Activated B cell treated with CpG ODN at 0.5 μM for 24 hours (primary cell): ENCODE measurements around the gene ZAP70. TPM values are rescaled to one million over a fixed set of nuclear protein-coding genes. Genes with fewer than 3 reads are reported as not detected.

Experiments
- ATAC-seq: fragments of 200-7000 bp; cut with Tn5 transposase; one replicate; pipeline ENCODE4 v1.10.0; 2021; ENCODE audit warnings: low read depth, mild to moderate bottlenecking, moderate library complexity
- CTCF ChIA-PET: fragments of 350-600 bp; sonication (Branson Sonifier 250); formaldehyde crosslinking; loops from one replicate; lab custom pipeline; 2021; ENCODE audit warnings: antibody characterized with exemption; lab: Charles Lee
- POLR2A ChIA-PET: fragments of 350-600 bp; sonication (Branson Sonifier 250); formaldehyde crosslinking; loops from one replicate; lab custom pipeline; 2021; ENCODE audit warnings: antibody characterized with exemption; lab: Charles Lee
- DNase-seq: peaks from one replicate; pipeline ENCODE4 v3.0.0; 2022
- H3K27ac Mint-ChIP-seq: one replicate; pipeline ENCODE4 v1.8.0; 2020; ENCODE audit warnings: mixed read lengths
- H3K27me3 Mint-ChIP-seq: one replicate; pipeline ENCODE4 v1.8.0; 2021; ENCODE audit warnings: mixed read lengths
- H3K36me3 Mint-ChIP-seq: one replicate; pipeline ENCODE4 v1.8.0; 2021; ENCODE audit warnings: low read depth, mixed read lengths
- H3K4me1 Mint-ChIP-seq: one replicate; pipeline ENCODE4 v1.8.0; 2021; ENCODE audit warnings: mixed read lengths
- H3K4me3 Mint-ChIP-seq: one replicate; pipeline ENCODE4 v1.8.0; 2020; ENCODE audit warnings: mild to moderate bottlenecking, mixed read lengths
- H3K9me3 Mint-ChIP-seq: one replicate; pipeline ENCODE4 v1.8.0; 2020; ENCODE audit warnings: mixed read lengths
- intact Hi-C: fragments of 100-400 bp; cut with micrococcal nuclease; formaldehyde crosslinking; loops from one replicate; pipeline ENCODE4 v1.15.1; 2024
- total RNA-seq: library from RNA; stranded (reverse); gene quantifications from 2 replicates; pipeline ENCODE4 v1.2.3, GENCODE V29; 2022
- TF ChIP-seq, protein P1 (sequence below): fragments of 200-600 bp; IDR thresholded peaks from one replicate; pipeline ENCODE4 v1.8.0; 2022; ENCODE audit warnings: antibody characterized with exemption, mild to moderate bottlenecking

The ZAP70 gene
- total RNA-seq, 1 donor from 2014 or later: 4.8 TPM

DNA sequence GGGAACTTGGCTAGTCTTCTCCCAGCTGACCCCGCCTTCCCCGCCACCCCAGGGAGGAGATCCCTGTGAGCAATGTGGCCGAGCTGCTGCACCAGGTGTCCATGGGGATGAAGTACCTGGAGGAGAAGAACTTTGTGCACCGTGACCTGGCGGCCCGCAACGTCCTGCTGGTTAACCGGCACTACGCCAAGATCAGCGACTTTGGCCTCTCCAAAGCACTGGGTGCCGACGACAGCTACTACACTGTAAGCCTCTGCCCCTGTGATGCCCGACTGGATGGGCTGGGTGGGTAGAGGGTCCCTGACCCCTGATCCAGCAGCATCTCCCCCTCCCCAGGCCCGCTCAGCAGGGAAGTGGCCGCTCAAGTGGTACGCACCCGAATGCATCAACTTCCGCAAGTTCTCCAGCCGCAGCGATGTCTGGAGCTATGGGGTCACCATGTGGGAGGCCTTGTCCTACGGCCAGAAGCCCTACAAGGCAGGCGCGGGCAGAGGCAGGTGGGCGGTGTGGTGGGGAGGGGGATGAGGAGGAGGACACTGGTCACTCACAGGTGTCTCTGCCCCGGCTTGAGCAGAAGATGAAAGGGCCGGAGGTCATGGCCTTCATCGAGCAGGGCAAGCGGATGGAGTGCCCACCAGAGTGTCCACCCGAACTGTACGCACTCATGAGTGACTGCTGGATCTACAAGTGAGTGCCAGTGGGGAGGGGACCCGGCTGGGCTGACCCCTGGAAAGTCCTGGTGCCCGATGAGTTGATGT is 24.2 kb downstream of the ZAP70 start:
- no peaks in the 10 kb centered on the region for H3K9me3 Mint-ChIP-seq
- TF ChIP-seq, protein P1, sequence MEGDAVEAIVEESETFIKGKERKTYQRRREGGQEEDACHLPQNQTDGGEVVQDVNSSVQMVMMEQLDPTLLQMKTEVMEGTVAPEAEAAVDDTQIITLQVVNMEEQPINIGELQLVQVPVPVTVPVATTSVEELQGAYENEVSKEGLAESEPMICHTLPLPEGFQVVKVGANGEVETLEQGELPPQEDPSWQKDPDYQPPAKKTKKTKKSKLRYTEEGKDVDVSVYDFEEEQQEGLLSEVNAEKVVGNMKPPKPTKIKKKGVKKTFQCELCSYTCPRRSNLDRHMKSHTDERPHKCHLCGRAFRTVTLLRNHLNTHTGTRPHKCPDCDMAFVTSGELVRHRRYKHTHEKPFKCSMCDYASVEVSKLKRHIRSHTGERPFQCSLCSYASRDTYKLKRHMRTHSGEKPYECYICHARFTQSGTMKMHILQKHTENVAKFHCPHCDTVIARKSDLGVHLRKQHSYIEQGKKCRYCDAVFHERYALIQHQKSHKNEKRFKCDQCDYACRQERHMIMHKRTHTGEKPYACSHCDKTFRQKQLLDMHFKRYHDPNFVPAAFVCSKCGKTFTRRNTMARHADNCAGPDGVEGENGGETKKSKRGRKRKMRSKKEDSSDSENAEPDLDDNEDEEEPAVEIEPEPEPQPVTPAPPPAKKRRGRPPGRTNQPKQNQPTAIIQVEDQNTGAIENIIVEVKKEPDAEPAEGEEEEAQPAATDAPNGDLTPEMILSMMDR: no peak
- CTCF ChIA-PET: no interaction called here
- H3K36me3 Mint-ChIP-seq: no peaks in the 10 kb centered on the region
- POLR2A ChIA-PET: no interaction called here
- no peak for DNase-seq
- peaks cover 13% of the 10 kb centered on the region for H3K4me1 Mint-ChIP-seq
- no peaks in the 10 kb centered on the region for H3K27me3 Mint-ChIP-seq
- ATAC-seq: no peak
- no peak overlapping the region for H3K27ac Mint-ChIP-seq
- H3K4me3 Mint-ChIP-seq: no peak overlapping the region
- intact Hi-C loops: no loop called here

DNA sequence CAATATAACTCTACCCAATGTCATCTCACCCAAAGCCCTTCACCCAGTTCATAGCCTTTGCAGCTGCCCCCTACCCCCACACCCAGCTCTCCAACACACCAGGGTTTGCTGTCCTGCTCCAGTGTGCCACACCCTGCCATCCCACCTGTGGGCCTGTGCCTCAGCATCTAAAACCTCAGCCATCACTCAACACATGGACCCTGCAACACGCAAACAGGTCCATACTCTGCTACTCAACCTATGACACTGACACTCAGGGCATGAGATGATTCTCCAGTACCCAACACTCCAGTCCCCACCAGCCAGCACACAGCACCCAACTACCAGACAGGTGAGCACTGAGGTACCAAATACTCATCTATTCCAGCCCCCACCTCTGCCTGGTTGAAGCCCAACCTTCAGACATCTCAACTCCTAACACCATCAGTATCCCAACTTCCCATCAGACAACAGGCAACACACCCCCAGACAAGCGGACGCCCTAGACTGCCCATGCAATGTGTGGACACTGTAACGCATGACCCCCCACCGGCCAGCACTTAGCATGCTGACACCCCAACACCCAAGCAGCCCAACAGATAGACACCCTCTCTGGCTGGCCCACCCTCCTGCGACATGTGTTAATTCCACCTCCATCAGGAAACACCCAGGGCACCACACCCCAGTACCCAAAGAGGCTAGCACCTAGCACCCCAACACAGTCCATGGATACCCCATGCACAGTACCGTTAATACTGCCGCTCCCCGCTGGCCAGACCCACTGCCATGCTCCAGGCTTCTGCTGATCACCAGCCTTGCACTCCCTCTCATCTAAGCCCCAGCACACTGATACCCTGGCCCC is 25.0 kb downstream of the ZAP70 start:
- ChIA-PET CTCF (interaction anchor here (2.9 kb wide), 1 partner anchor 8 kb away, joined by 10 read pairs; no protein-coding TSS in a partner anchor), POLR2A (no interaction called here)
- Mint-ChIP-seq H3K36me3 (no peaks in the 10 kb centered on the region), H3K27ac (no peak overlapping the region), H3K4me1 (peaks cover 16% of the 10 kb centered on the region), H3K9me3 (no peaks in the 10 kb centered on the region), H3K27me3 (no peaks in the 10 kb centered on the region), H3K4me3 (no peak overlapping the region)
- TF ChIP-seq, protein P1: no peak
- intact Hi-C loops: no loop called here
- ATAC-seq (no peak), DNase-seq (no peak)

DNA sequence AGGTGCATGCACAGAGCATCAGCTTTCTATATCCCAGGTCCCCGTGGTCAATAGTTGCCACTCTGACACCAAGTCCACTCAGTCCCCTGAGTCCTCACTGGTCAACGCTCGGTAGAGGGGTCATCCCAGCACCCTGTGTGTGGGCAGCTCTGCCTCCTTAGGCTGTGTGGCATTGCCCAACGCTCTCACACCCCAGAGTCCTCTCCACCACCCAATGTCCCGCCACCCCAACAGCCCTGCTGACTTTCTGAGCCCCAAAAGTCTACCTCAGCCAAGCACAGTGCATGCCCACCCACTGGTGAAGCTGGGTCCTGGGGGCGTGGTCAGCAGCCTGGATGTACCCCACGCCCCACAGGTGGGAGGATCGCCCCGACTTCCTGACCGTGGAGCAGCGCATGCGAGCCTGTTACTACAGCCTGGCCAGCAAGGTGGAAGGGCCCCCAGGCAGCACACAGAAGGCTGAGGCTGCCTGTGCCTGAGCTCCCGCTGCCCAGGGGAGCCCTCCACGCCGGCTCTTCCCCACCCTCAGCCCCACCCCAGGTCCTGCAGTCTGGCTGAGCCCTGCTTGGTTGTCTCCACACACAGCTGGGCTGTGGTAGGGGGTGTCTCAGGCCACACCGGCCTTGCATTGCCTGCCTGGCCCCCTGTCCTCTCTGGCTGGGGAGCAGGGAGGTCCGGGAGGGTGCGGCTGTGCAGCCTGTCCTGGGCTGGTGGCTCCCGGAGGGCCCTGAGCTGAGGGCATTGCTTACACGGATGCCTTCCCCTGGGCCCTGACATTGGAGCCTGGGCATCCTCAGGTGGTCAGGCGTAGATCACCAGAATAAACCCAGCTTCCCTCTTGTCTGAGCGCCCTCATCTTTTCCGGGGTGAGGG is 25.9 kb downstream of the ZAP70 start:
- POLR2A ChIA-PET: interaction anchor here (0.5 kb wide), 1 partner anchor 203 kb away, joined by 9 read pairs; no protein-coding TSS in a partner anchor
- peaks cover 4% of the 10 kb centered on the region for H3K36me3 Mint-ChIP-seq
- intact Hi-C loops: no loop called here

DNA sequence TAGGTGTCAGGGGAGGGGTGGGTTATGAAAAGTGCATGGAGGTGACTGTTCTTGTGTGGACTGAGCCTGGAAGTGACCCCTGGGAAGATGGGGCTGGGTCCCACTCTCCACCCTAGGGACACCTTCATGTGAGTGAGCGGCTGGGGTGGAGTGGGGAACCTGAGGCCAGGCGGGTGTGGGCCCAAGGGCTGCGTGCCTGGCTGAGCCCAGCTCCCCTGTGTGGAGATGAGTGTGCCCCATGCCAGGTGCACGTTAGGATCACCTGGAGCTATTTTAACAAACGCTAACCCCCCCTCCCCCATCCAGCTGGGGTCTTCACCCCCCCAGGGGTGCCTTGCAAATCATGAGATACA is 26.5 kb downstream of the ZAP70 start:
- H3K9me3 Mint-ChIP-seq: no peaks in the 10 kb centered on the region
- peaks cover 9% of the 10 kb centered on the region for H3K36me3 Mint-ChIP-seq
- TF ChIP-seq, protein P1: no peak
- ChIA-PET POLR2A (interaction anchor here (0.5 to 1.0 kb wide), 2 partner anchors 203 to 448 kb away, joined by 3 to 9 read pairs; no protein-coding TSS in a partner anchor), CTCF (interaction anchor here (1.1 to 2.9 kb wide), 12 partner anchors 10 to 645 kb away, joined by 3 to 30 read pairs (median 6); no protein-coding TSS in a partner anchor)
- H3K4me3 Mint-ChIP-seq: no peak overlapping the region
- DNase-seq: no peak
- H3K4me1 Mint-ChIP-seq: peaks cover 21% of the 10 kb centered on the region
- H3K27me3 Mint-ChIP-seq: no peaks in the 10 kb centered on the region
- H3K27ac Mint-ChIP-seq: no peak overlapping the region
- intact Hi-C loops: loop anchor here (1.0 kb wide), 2 partner anchors 529 to 645 kb away; no protein-coding TSS in a partner anchor
- ATAC-seq: no peak

More for the DNA sequence above, 25.9 kb downstream of the ZAP70 start:
- H3K4me1 Mint-ChIP-seq: peaks cover 16% of the 10 kb centered on the region
- CTCF ChIA-PET: interaction anchor here (1.4 to 2.9 kb wide), 8 partner anchors 9 to 645 kb away, joined by 3 to 30 read pairs (median 10); no protein-coding TSS in a partner anchor
- ATAC-seq (no peak), DNase-seq (no peak)
- H3K4me3 Mint-ChIP-seq: no peak overlapping the region
- H3K9me3 Mint-ChIP-seq: no peaks in the 10 kb centered on the region
- no peak overlapping the region for H3K27ac Mint-ChIP-seq
- no peaks in the 10 kb centered on the region for H3K27me3 Mint-ChIP-seq
- TF ChIP-seq, protein P1: no peak
